Right ventricle myocardium superior (tissue), 1 donor: ENCODE data around the gene ABCD1. TPM values are rescaled to one million over a fixed set of nuclear protein-coding genes. Genes with fewer than 3 reads are reported as not detected.
"Not testable (repeated sequence)": the region's sequence is repeated elsewhere in the genome, so short reads cannot be mapped to it uniquely, and the experiment has no call there.

Experiments used
- ATAC-seq: fragments of 200-7000 bp; cut with Tn5 transposase; one replicate; pipeline ENCODE4 v1.9.1; 2020; ENCODE audit warnings: mild to moderate bottlenecking; ENCODE audit not compliant: poor library complexity
- DNase-seq: peaks from one replicate; pipeline ENCODE4 v3.0.0-alpha.2; 2020
- intact Hi-C: fragments of 100-400 bp; cut with DNase I; formaldehyde crosslinking; loops from one replicate; pipeline ENCODE4 v1.11.2; 2022
- total RNA-seq: library from RNA; stranded (reverse); fragmentation: NEBNext Ultra II Directional; extraction: Animal tissue kit (Norgen Biotek cat#: 25700); gene quantifications from one replicate; pipeline ENCODE4 v1.2.1, GENCODE V29; 2021
- donor health status: DM: no; HTN: yes; CAD: no; lungs with severe emphysema.

ABCD1 gene
- total RNA-seq, 1 donor from 2014 or later: 14.7 TPM

DNA sequence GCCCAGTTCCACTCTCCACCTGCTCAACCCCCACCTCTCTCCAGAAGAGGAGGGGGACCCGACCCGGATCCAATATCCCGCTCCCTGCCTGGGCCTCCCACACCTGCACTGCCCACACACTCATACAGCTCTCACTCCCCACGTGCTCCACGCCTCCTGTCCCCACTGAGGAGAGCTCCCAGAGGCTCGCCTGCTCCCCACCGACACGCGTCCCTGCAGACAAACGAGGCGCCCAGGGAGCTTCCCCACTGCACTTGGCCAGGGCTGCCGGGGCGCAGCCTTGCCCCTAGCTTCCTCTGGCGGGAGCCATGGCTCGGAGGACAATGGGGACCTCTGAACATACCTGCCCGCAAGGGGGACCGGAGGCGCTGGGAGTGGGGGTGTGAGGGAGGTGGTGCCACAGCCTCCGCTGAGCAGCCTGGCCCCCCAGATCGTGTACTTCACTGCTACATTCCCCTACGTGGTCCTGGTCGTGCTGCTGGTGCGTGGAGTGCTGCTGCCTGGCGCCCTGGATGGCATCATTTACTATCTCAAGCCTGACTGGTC, 32.0 kb upstream of the ABCD1 start:
- ATAC-seq: no peak
- intact Hi-C loops: no loop called here
- no peak for DNase-seq

DNA sequence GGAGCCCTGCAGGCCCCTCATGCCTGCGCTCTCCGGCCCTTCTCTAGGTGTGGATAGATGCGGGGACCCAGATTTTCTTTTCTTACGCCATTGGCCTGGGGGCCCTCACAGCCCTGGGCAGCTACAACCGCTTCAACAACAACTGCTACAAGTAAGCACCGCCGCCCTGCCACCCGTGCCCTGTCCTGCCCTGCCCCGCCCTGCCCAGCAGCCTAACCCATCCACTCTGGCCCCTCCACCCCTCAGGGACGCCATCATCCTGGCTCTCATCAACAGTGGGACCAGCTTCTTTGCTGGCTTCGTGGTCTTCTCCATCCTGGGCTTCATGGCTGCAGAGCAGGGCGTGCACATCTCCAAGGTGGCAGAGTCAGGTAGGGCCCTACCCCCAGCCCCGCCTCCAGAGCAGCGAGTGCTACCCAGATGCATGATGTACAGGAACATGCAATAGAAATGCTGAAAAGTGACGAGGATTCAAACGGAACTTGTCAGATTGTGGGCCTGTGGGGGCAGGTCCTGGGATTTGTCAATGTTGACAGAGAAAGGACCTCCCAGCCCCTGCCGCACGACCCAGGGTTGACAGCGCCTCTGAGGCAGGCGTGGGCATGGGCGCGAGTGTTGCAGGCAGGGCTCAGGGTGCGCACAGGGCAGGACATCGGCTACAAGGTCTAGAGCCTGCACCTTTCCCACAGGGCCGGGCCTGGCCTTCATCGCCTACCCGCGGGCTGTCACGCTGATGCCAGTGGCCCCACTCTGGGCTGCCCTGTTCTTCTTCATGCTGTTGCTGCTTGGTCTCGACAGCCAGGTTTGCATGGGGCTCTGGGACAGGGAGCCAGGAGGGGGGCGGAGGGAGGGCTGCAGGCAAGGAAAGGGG, 31.2 kb upstream of the ABCD1 start:
- intact Hi-C loops: no loop called here
- ATAC-seq: no peak
- no peak for DNase-seq

DNA sequence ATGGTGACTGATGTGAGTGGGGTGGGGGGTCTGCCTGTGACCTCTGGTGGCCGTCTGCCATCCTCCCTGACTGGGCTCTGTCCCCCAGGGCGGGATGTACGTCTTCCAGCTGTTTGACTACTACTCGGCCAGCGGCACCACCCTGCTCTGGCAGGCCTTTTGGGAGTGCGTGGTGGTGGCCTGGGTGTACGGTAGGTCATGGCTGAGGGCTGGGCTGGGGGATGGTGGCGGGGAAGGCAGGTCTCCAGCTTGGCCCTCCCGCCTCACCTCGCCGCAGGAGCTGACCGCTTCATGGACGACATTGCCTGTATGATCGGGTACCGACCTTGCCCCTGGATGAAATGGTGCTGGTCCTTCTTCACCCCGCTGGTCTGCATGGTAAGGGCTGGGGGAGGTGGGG, 30.4 kb upstream of the ABCD1 start:
- DNase-seq, ATAC-seq, intact Hi-C loops: not testable (repeated sequence)

DNA sequence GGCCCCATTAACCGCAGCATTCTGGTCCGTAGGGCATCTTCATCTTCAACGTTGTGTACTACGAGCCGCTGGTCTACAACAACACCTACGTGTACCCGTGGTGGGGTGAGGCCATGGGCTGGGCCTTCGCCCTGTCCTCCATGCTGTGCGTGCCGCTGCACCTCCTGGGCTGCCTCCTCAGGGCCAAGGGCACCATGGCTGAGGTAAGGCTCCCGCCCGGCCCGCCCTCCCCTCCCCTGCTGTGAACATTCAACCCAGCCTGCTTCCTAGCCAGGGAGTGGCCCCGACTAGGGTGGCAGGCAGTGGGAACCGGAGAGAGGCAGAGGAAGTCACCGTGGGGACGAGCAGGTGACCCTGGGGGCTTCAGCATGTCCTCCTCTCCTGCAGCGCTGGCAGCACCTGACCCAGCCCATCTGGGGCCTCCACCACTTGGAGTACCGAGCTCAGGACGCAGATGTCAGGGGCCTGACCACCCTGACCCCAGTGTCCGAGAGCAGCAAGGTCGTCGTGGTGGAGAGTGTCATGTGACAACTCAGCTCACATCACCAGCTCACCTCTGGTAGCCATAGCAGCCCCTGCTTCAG, 29.9 kb upstream of the ABCD1 start:
- intact Hi-C loops: no loop called here
- DNase-seq (no peak), ATAC-seq (no peak)

DNA sequence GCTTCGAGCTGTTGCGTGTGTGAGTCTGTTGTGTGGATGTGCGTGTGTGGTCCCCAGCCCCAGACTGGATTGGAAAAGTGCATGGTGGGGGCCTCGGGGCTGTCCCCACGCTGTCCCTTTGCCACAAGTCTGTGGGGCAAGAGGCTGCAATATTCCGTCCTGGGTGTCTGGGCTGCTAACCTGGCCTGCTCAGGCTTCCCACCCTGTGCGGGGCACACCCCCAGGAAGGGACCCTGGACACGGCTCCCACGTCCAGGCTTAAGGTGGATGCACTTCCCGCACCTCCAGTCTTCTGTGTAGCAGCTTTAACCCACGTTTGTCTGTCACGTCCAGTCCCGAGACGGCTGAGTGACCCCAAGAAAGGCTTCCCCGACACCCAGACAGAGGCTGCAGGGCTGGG, 28.6 kb upstream of the ABCD1 start:
- DNase-seq (no peak), ATAC-seq (no peak)
- intact Hi-C loops: no loop called here

DNA sequence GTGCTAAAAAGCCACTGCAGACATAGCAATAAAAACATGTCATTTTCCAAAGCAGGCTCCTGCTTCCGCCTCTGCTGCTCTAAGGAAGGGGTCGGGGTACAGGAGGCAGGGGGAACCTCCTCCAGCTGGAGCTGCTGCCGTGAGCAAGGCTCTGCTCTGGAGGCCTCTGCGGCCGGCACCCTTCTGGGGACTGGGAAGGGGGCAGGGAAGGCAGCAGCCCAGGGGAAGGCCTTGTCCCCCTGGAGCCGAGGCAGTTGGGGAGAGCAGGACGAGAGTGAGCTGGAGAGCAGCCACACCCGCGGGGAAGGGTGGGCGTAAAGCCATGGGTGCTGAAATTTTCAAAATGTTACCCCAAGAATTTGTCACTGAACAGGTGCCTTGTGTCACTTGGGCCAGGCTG, 28.1 kb upstream of the ABCD1 start:
- intact Hi-C loops, DNase-seq, ATAC-seq: not testable (repeated sequence)

DNA sequence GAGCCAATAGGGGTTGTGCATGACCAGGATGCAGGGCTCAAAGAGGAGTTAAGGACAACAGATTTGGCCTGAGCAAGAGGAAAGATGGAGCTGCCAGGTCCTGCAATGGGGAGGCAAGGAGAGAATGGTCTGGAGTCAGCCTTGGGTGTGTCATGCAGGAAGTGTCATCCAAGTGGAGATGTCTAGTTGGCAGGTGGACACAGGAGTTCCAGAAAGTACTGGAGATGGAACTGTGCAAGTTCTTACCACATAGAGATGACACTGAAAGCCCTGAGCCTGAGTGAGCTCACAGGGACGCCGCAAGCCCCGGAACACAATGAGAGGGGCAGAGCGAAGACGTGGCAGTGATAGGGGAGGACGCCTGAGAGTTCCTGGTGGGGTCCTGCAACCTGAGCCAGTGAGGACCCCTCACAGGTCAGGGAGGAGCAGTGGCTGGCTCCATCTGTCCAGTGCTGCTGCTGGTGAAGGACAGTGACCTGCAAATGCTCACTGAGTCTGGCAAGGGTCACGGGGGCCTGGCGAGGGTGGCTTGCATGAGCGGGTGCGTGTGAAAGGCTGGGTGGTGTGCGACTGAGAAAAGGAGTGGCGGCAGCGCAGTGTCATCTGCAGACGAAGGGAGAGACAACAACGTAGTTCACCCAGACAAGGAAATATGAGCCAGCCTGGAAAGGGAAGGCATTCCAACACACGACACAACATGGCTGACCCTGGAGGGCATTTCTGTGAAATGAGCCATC, 27.5 kb upstream of the ABCD1 start:
- intact Hi-C loops, DNase-seq, ATAC-seq: not testable (repeated sequence)

DNA sequence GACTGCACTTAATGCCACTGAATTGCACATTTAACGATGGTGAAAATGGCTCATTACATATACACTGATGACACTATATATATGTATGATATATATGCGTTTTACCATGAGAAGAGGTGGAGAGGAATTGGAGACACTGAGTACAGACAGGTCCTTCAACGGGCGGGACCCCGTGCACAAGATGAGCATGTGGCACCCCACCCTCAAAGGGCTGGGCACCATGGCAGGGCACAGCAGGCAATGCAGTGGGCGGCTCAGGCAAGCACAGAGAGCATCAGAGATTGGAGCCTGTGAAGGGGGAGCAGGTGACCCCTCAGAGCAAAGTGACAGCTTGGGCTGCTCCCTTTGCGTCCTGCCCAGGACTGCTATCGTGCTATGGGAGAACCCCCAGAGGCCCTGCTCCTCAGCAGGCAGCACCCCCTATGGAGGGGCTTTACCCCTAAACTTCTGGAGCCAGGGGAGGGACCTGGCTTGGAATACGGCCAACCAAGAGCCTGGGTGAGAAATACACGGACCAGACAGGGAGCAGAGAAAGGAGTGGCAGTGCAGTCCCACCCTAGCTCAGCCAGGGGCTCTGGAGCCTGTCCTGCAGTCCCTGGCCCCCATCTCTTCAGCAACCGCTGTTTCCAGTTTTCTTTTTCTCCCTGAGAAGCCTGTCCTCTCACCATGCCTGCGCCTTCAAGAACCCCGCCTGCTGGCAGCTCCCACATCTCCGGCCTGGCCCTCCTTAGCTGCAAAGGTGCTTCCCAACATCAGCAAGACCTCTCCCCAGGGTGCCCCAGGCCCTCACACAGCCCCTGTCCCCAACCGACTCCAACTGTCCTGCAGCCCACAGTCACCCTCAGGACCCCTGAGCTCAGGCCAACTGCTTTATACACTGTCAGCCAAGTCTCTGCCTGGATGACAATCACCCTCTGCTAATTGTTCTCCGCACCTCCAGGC, 26.5 kb upstream of the ABCD1 start:
- no peak for DNase-seq

DNA sequence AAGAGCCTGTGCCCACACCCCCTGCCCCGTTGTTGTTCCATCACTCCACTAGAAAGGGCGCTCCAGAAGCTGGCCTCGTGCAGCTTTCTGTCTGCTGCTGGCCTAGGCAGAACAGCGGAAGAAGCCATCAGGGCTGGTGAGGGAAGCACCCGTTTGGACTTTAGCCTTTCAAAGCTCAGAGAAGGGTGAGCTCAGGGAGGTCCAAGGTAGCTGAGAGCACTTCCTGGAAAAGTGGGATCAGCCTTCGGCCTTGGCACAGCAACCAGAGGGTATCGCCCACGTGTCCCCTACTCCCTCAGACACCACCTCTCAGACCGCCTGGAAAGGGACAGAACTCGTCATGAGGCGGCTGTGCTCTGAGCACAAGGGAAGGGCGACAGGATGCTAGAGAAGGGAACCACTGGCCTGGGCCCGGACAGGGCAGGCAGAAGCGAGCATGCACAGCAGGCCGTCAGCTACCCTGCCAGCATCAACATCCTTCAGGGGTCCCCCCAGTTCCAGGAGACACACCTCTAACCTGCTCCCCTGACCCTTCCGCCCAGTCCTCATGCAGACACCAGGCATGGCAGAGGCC, 25.4 kb upstream of the ABCD1 start:
- DNase-seq, intact Hi-C loops: not testable (repeated sequence)
- ATAC-seq: peak; percentile 2

More for the DNA sequence above, 26.5 kb upstream of the ABCD1 start:
- intact Hi-C loops: no loop called here
- no peak for ATAC-seq

DNA sequence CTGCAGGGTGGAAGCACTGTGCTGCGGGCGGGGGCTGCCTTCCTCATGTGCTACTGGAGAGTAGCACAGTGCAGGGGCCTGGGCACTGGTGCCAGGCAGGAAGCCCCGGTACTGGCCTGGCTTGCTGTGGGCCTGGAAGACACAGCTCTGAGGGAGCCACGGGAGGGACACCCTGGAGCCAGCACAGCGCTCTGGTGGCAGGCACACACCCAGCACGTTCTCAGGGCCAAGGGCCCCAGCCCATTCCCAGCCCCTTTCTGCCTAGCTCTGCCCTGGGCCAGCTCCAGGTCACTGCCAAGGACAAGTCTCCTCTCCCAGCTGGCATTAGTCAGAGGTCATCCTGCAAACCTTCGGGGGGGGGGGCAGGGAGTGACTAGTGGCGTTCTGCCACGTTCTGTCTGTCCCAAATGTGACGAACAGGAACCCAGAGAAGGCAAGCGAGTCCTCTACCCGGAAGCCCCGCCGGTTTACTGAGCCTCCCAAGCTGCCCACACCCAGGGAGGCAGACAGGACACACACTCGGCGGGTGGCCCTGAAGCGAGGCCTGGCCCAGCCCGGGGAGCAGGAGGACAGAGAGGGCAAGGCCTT, 24.8 kb upstream of the ABCD1 start:
- DNase-seq (peak; percentile 65), ATAC-seq (peak; percentile 78)
- intact Hi-C loops: not testable (repeated sequence)

DNA sequence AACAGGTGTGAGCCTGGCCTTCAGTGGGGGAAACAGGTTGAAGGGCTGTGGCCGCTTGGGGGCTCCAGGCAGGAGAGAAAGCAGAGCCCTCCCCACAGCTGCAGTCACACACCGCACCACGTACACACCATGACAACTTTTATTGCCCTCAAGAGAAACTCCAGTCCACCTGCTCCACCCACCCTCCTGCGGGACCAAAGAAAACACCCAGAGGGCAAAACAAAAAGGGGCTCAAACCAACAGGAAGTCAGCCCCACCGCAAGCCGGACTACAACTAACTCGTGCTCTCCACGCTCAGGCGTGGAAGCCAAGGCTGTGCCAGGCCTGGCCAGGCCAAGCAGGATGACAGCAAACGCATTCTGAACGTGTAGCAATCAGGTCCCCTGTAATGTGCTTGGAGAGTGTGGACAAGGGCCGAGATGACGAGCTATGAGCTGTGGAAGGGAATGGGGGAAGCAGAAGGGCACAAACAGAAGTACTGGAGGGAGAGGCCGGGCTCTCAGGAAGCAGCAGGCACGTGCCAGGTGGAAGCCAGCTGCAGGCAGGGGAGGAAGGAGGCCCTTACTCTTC, 24.2 kb upstream of the ABCD1 start:
- DNase-seq (no peak), ATAC-seq (peak; percentile 11)
- intact Hi-C loops: no loop called here

DNA sequence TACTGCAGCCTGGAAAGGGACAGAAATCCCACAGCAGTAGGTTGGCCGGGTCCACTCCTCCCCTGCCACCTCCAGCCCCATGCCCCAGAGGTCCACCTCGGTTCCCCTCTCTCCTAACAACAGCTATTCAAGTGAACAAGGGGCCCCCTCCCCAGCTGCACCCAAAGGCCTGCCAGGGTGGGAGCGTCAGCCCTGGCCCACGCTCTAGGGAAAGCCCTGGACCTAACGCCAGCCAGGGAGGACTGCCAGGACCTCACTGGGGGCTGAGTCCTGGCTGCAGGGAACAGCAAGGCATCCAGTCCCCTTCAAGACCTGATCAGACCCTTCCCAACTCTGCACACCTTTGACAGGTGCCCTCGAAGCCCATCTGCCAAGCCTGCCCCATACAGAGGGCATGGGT, 23.7 kb upstream of the ABCD1 start:
- ATAC-seq (no peak), DNase-seq (no peak)
- intact Hi-C loops: no loop called here

DNA sequence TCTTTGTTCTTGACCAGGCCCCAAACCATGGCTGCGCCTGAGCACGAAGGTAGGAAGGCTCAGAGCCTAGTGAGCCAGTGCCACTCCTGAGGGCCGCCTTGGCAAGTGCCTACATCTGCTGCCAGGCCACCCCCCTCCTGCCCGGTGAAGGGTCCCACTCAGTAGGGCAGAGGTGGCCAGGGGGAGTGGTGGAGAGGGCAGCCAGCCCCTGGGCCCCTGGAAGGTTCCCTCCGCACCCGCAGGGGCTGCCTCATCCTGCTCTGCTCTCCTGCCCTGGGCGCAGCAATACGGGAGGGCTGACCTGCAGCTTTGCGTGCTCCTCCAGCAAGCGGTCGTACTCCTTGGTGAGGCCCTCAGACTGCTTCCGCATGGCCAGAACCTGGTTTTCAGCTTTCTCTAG, 22.9 kb upstream of the ABCD1 start:
- ATAC-seq (no peak), DNase-seq (no peak)
- intact Hi-C loops: no loop called here

DNA sequence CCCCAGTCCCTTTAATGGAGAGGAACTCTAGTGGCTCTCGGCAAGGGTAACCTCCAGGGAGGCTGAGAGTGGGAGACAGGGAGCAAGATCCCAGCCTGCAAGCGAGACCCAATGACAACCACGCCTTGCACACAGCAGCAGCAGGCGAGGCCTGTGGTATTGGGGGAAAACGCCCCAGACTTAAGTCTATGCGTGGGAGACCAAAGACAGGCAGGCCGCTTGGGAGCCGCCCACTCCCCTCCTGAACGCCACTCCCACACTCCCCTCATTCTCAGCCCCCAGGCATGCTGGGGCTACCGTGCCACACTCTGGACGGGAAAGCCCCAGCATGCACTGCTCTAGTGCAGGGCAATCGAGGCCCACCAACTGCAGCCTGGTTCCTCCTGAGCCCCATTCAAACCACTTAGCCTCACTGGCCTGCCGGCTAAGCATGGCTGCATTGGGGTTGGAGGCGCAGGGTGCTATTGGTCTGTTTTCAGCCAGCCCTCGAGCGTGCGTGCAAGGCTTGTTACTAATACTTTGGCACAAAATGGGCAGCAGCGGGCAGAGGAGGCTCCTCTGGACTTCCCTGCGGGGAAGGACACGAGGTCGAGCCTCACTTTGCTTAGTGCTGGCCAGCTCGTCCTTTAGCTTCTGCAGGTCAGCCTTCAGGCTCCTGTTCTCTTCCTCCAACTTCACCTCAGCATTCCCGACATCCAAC, 22.2 kb upstream of the ABCD1 start:
- no peak for ATAC-seq
- intact Hi-C loops: no loop called here
- no peak for DNase-seq

DNA sequence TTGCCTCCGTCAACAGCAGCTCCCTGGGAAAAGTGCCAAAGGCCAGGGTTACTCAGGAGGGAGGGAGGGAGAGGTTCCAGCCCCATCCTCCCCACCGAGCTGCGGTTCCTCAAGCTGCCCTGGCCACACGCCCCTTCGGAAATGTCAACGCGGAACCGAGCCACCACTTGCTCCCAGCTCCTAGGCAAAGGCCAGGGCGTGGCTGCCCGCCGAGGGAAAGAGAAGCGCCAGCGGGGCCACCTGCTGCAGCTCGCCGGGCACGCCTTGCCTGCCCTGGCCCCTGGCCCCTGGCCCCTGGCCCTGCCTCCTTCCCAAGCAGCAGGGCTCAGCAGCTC, 21.7 kb upstream of the ABCD1 start:
- intact Hi-C loops: no loop called here
- ATAC-seq: no peak
- peak; percentile 70 for DNase-seq

DNA sequence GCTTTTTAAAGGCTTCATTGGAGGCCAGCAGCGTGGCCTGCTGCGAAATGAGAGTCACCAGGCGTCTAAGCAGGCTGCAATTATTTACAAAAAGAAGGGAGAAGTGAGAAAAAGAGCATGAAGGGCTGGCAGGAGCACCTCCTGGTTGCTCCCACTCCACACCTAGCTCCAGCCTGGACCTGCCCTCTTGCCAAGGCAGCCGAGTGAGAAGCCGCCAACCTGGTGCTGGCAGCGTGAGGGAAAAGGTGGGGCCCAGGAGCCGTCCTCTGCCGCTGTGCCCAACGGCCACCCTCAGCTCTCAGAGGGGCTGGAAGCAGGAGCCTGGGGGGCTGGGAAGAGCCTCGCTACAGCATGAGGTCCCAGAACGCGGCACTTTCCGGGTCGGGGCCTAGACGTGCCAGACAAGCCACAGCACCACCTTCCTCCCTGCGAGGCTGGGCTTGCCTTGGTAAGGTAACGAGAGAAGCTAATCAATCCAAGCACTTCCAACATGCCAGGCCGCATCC, 20.6 kb upstream of the ABCD1 start:
- ATAC-seq (no peak), DNase-seq (no peak)
- intact Hi-C loops: no loop called here
